IMR-90 (cell line): Measurements from ENCODE around the gene ZNF213. TPM values are rescaled to one million over a fixed set of nuclear protein-coding genes. Genes with fewer than 3 reads are reported as not detected.

Source experiments
- ATAC-seq: fragments of 200-7000 bp; cut with Tn5 transposase; 2 replicates; pipeline ENCODE4 v1.9.1; 2020; ENCODE audit warnings: low read depth, mild to moderate bottlenecking, moderate library complexity
- BruUV-seq: library from RNA; stranded (reverse); fragments of 400-500 nt; replicated peaks from 2 replicates; lab custom pipeline; 2021; lab: Mats Ljungman, UMichigan
- CTCF ChIA-PET: fragments of 300-600 bp; formaldehyde crosslinking; extraction: SDS; loops from one replicate; lab custom pipeline; 2021; ENCODE audit warnings: antibody characterized with exemption; lab: Yijun Ruan, JAX
- POLR2A ChIA-PET: fragments of 300-600 bp; sonication (Branson Sonifier 250); formaldehyde crosslinking; loops from one replicate; lab custom pipeline; 2022; ENCODE audit warnings: antibody characterized with exemption; ENCODE audit not compliant: unreplicated experiment; lab: Charles Lee
- DNase-seq: peaks from one replicate; pipeline ENCODE4 v3.0.0; 2013
- H2AFZ ChIP-seq: replicated peaks from 2 replicates; pipeline ENCODE3; 2013; ENCODE audit warnings: low read length, mild to moderate bottlenecking; ENCODE audit not compliant: poor library complexity
- H2AK5ac ChIP-seq: 2 replicates; pipeline ENCODE4 v1.6.1; 2013; ENCODE audit warnings: low read depth, low read length, inconsistent platforms
- H2AK9ac ChIP-seq: replicated peaks from 2 replicates; pipeline ENCODE3; 2013; ENCODE audit warnings: mild to moderate bottlenecking, low read depth, low read length, moderate library complexity; ENCODE audit not compliant: poor library complexity
- H2BK120ac ChIP-seq: 2 replicates; pipeline ENCODE4 v1.6.1; 2013; ENCODE audit warnings: low read depth, low read length, inconsistent platforms
- H2BK15ac ChIP-seq: 3 replicates; pipeline ENCODE4 v1.6.1; 2013; ENCODE audit warnings: low read depth, low read length, inconsistent platforms
- H2BK20ac ChIP-seq: 2 replicates; pipeline ENCODE4 v1.6.1; 2013; ENCODE audit warnings: low read depth, mild to moderate bottlenecking, inconsistent platforms, low read length, moderate library complexity
- H2BK5ac ChIP-seq: 2 replicates; pipeline ENCODE4 v1.6.1; 2013; ENCODE audit warnings: mild to moderate bottlenecking, low read depth, low read length, inconsistent platforms; ENCODE audit not compliant: poor library complexity, severe bottlenecking
- H3K14ac ChIP-seq: replicated peaks from 2 replicates; pipeline ENCODE4 v1.6.1; 2013; ENCODE audit warnings: low read depth, low read length, inconsistent platforms
- H3K18ac ChIP-seq: 2 replicates; pipeline ENCODE4 v1.6.1; 2013; ENCODE audit warnings: low read depth, low read length, control low read depth
- H3K23ac ChIP-seq: 2 replicates; pipeline ENCODE4 v1.6.1; 2013; ENCODE audit warnings: low read depth, low read length, inconsistent platforms
- H3K27ac ChIP-seq: 2 replicates; pipeline ENCODE4 v1.5.1; 2013; ENCODE audit warnings: mild to moderate bottlenecking, control low read depth, low read length; ENCODE audit not compliant: insufficient read depth
- H3K27me3 ChIP-seq: 2 replicates; pipeline ENCODE4 v1.6.1; 2013; ENCODE audit warnings: low read length; ENCODE audit not compliant: control insufficient read depth, insufficient read depth
- H3K36me3 ChIP-seq: 2 replicates; pipeline ENCODE4 v1.6.1; 2013; ENCODE audit warnings: low read length, mixed read lengths; ENCODE audit not compliant: control insufficient read depth, insufficient read depth
- H3K4ac ChIP-seq: 2 replicates; pipeline ENCODE4 v1.6.1; 2013; ENCODE audit warnings: low read depth, low read length, inconsistent platforms
- H3K4me1 ChIP-seq: 2 replicates; pipeline ENCODE4 v1.6.1; 2013; ENCODE audit warnings: low read length, mixed read lengths; ENCODE audit not compliant: control insufficient read depth, insufficient read depth
- H3K4me2 ChIP-seq: 2 replicates; pipeline ENCODE4 v1.6.1; 2013; ENCODE audit warnings: low read depth, mild to moderate bottlenecking, control low read depth, low read length, moderate library complexity
- H3K4me3 ChIP-seq: 2 replicates; pipeline ENCODE4 v1.5.1; 2013; ENCODE audit warnings: low read depth, mild to moderate bottlenecking, control low read depth, low read length, moderate library complexity; ENCODE audit not compliant: insufficient read depth
- H3K56ac ChIP-seq: 2 replicates; pipeline ENCODE4 v1.6.1; 2013; ENCODE audit warnings: low read length, inconsistent platforms; ENCODE audit not compliant: insufficient read depth; ENCODE audit errors: extremely low read depth
- H3K79me1 ChIP-seq, 2 experiments: 2 replicates each; pipeline ENCODE4 v1.6.1; 2013; ENCODE audit warnings: low read length in 2 of 2, inconsistent platforms in 1 of 2, low read depth in 1 of 2
- H3K9ac ChIP-seq: 2 replicates; pipeline ENCODE4 v1.6.1; 2013; ENCODE audit warnings: low read depth, low read length, control low read depth
- H3K9me1 ChIP-seq: 2 replicates; pipeline ENCODE4 v1.6.1; 2013; ENCODE audit warnings: low read length, inconsistent platforms; ENCODE audit not compliant: insufficient read depth
- H3K9me3 ChIP-seq: 2 replicates; pipeline ENCODE4 v1.6.1; 2013; ENCODE audit warnings: low read length; ENCODE audit not compliant: control insufficient read depth, insufficient read depth
- H4K20me1 ChIP-seq: 2 replicates; pipeline ENCODE4 v1.6.1; 2013; ENCODE audit warnings: low read length, inconsistent platforms; ENCODE audit not compliant: insufficient read depth
- H4K5ac ChIP-seq: 2 replicates; pipeline ENCODE4 v1.6.1; 2013; ENCODE audit warnings: mild to moderate bottlenecking, low read depth, low read length, control low read depth
- H4K8ac ChIP-seq, 2 experiments: 2 replicates each; pipeline ENCODE4 v1.6.1; 2013; ENCODE audit warnings: low read depth in 2 of 2, low read length in 2 of 2, control low read depth in 1 of 2, inconsistent platforms in 1 of 2
- H4K91ac ChIP-seq: 2 replicates; pipeline ENCODE4 v1.6.1; 2013; ENCODE audit warnings: low read depth, low read length, inconsistent platforms; ENCODE audit not compliant: insufficient read depth
- BHLHE40 ChIP-seq: fragments of 150-350 bp; IDR thresholded peaks from 2 replicates; pipeline ENCODE4 v1.6.1; 2016; ENCODE audit warnings: mild to moderate bottlenecking, low read depth, low read length
- CEBPB ChIP-seq: IDR thresholded peaks from 2 replicates; pipeline ENCODE4 v1.6.1; 2012; ENCODE audit warnings: low read depth, low read length, improper control_type of control experiment
- CHD1 ChIP-seq: IDR thresholded peaks from 2 replicates; pipeline ENCODE4 v1.6.1; 2012; ENCODE audit warnings: low read depth, low read length, improper control_type of control experiment
- FOS ChIP-seq: fragments of 150-350 bp; IDR thresholded peaks from 2 replicates; pipeline ENCODE4 v1.6.1; 2016; ENCODE audit warnings: low read depth, low read length
- MAZ ChIP-seq: IDR thresholded peaks from 2 replicates; pipeline ENCODE4 v1.6.1; 2012; ENCODE audit warnings: low read depth, mild to moderate bottlenecking, low read length, improper control_type of control experiment, moderate library complexity, borderline replicate concordance
- MXI1 ChIP-seq: IDR thresholded peaks from 2 replicates; pipeline ENCODE4 v1.6.1; 2012; ENCODE audit warnings: low read depth, mild to moderate bottlenecking, low read length, moderate library complexity, borderline replicate concordance
- NFE2L2 ChIP-seq: fragments of 150-350 bp; IDR thresholded peaks from 2 replicates; pipeline ENCODE4 v1.6.1; 2016; ENCODE audit warnings: low read depth, mild to moderate bottlenecking, low read length
- POLR2A ChIP-seq: IDR thresholded peaks from 2 replicates; pipeline ENCODE4 v1.6.1; 2012; ENCODE audit warnings: mild to moderate bottlenecking, low read depth, low read length
- RAD21 ChIP-seq: IDR thresholded peaks from 2 replicates; pipeline ENCODE4 v1.6.1; 2012; ENCODE audit warnings: low read length, improper control_type of control experiment
- RCOR1 ChIP-seq: IDR thresholded peaks from 2 replicates; pipeline ENCODE4 v1.6.1; 2012; ENCODE audit warnings: mild to moderate bottlenecking, low read length, improper control_type of control experiment; ENCODE audit not compliant: insufficient replicate concordance
- RFX5 ChIP-seq: IDR thresholded peaks from 2 replicates; pipeline ENCODE4 v1.8.0; 2012; ENCODE audit warnings: low read depth, mild to moderate bottlenecking, low read length, moderate library complexity
- WGBS, 2 experiments: methylation state at CpG; one replicate each; pipeline versions ENCODE4 v1.1.5 to v1.1.7; 2013; ENCODE audit warnings: missing lambda C conversion rate in 2 of 2; ENCODE audit not compliant: insufficient read length in 1 of 2; ENCODE audit errors: extremely low coverage in 2 of 2; 5-methylcytosine and 5-hydroxymethylcytosine counted together
- dilution Hi-C: fragments of 300-500 bp; cut with HindIII; formaldehyde crosslinking; loops from one replicate; pipeline ENCODE4 v1.14.3; 2018; ENCODE audit warnings: low sequenced_read_pairs; ENCODE audit not compliant: unreplicated experiment
- in situ Hi-C: fragments of 300-500 bp; cut with MboI; formaldehyde crosslinking; loops from 3 replicates; pipeline ENCODE4 v1.14.3; 2019; ENCODE audit warnings: low sequenced_read_pairs, inconsistent platforms, mixed read lengths
- intact Hi-C: fragments of 100-400 bp; cut with micrococcal nuclease; formaldehyde crosslinking; loops from 2 replicates; pipeline ENCODE4 v1.10.0; 2022
- polyA plus RNA-seq, 3 experiments: library from polyadenylated mRNA; depleted of rRNA; stranded (reverse); fragments of >200 nt; gene quantifications; 2 replicates each; pipeline ENCODE4 v1.2.3, GENCODE V29; 2012; ENCODE audit warnings: low replicate concordance in 1 of 3
- total RNA-seq: library from RNA; depleted of rRNA; stranded (reverse); fragments of >200 nt; gene quantifications from 2 replicates; pipeline ENCODE4 v1.2.3, GENCODE V29; 2012
- TF ChIP-seq, protein P1 (sequence below): conservative IDR thresholded peaks from 2 replicates; pipeline ENCODE4 v1.5.1; 2012; ENCODE audit warnings: mild to moderate bottlenecking, low read depth, low read length, improper control_type of control experiment

The ZNF213 gene
- total and polyA plus RNA-seq, 2 of the 4 experiments (the other 2 are of a cell fraction): 0.72 to 4.0 TPM

DNA sequence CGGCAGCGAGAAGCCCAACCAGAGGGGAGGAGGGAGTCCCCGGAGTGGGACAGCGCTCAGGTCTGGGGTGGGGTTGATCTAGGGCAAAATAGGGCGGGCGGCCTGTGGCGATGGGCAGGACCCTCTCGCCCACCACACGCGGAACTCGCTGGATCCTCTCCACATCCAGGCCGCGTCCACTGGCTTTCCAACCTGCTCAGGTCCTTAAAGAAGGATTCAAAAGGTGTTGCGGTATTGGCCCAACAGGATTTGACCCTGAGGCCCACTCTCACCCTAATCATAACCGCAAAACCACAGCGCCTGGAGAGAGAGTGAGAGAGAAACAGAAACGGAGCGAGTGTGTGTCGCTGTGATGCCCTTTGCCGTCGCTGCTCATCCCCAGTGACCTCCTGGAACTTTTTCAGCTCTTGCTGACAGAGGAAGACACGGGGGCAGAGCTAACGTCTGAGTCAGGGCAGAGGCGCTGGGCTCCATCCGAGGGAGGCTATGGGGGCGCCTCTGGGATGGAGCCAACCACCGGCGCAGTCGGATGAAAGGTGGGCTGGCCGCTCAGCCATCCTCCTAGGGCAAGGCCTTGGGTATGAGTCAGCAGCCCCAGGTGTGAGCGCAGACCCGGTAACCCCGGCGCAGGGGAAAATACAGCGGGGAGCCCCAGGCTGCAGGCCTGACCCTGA lies 36.5 kb downstream of the ZNF213 start:
- dilution Hi-C loops: no loop called here
- Histone ChIP-seq H3K14ac (no peak overlapping the region), H3K9ac (no peak overlapping the region), H2AK9ac (no peak overlapping the region), H4K20me1 (peaks cover 9% of the 10 kb centered on the region), H3K4me2 (peak overlapping the region; percentile 13; the same call in 1 of the 2 replicates), H2BK120ac (no peak overlapping the region), H3K27ac (no peak overlapping the region), H3K23ac (no peak overlapping the region), H4K8ac (no peak overlapping the region), H3K9me3 (no peaks in the 10 kb centered on the region), H2BK5ac (no peak overlapping the region), H3K56ac (no peak overlapping the region), H3K79me1 (no peaks in the 10 kb centered on the region), H2AK5ac (no peak overlapping the region), H2BK20ac (no peak overlapping the region), H2AFZ (peak overlapping the region; percentile 52), H3K4me3 (no peak overlapping the region), H3K4me1 (peaks cover 2% of the 10 kb centered on the region; the same call in 1 of the 2 replicates), H4K5ac (no peak overlapping the region), H3K4ac (no peak overlapping the region), H3K27me3 (peaks cover 46% of the 10 kb centered on the region), H2BK15ac (no peak overlapping the region), H3K36me3 (no peaks in the 10 kb centered on the region), H3K9me1 (0 out of 2 replicates have a peak, but pooled peaks cover 2% of the 10 kb centered on the region), H4K91ac (no peak overlapping the region), H3K18ac (no peak overlapping the region)
- BruUV-seq: no TSS peak
- intact Hi-C loops: no loop called here
- ATAC-seq: no peak
- in situ Hi-C loops: no loop called here
- ChIA-PET POLR2A (no interaction called here), CTCF (interaction anchor here (1.5 to 2.2 kb wide), 2 partner anchors 42 to 112 kb away, joined by 4 read pairs; no protein-coding TSS in a partner anchor)
- 2% methylated on average over 12 of the region's 35 CpGs; no CpG with 5 or more reads in 1 of the 2 experiments for WGBS, 2 experiments
- TF ChIP-seq CEBPB (no peak), RAD21 (no peak), RCOR1 (no peak), BHLHE40 (no peak), CHD1 (no peak), MAZ (no peak), NFE2L2 (no peak), POLR2A (no peak), RFX5 (no peak), FOS (no peak), MXI1 (no peak)
- TF ChIP-seq, protein P1, sequence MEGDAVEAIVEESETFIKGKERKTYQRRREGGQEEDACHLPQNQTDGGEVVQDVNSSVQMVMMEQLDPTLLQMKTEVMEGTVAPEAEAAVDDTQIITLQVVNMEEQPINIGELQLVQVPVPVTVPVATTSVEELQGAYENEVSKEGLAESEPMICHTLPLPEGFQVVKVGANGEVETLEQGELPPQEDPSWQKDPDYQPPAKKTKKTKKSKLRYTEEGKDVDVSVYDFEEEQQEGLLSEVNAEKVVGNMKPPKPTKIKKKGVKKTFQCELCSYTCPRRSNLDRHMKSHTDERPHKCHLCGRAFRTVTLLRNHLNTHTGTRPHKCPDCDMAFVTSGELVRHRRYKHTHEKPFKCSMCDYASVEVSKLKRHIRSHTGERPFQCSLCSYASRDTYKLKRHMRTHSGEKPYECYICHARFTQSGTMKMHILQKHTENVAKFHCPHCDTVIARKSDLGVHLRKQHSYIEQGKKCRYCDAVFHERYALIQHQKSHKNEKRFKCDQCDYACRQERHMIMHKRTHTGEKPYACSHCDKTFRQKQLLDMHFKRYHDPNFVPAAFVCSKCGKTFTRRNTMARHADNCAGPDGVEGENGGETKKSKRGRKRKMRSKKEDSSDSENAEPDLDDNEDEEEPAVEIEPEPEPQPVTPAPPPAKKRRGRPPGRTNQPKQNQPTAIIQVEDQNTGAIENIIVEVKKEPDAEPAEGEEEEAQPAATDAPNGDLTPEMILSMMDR: no peak
- DNase-seq: no peak
